GM19238 (cell line): ENCODE data around the gene PAPPA.

Experiments used
- DNase-seq: peaks from one replicate; pipeline ENCODE4 v3.0.0; 2011; ENCODE audit warnings: low spot score; ENCODE audit not compliant: insufficient read length

PAPPA gene

GRCh38 chr9:116182876-116183275 lies 29.3 kb downstream of the PAPPA start:
- DNase-seq = no peak

GRCh38 chr9:116187570-116188170 lies 34.1 kb downstream of the PAPPA start:
- DNase-seq = no peak

- no peak for DNase-seq
Observed at GRCh38 chr9:116189683-116190082, 36.1 kb downstream of the PAPPA start.

- DNase-seq = no peak
Observed at GRCh38 chr9:116190637-116191396, 37.2 kb downstream of the PAPPA start.

GRCh38 chr9:116191576-116192415 lies 38.2 kb downstream of the PAPPA start:
- no peak for DNase-seq

- no peak for DNase-seq
Observed at GRCh38 chr9:116193636-116194035, 40.0 kb downstream of the PAPPA start.

GRCh38 chr9:116196806-116197205 lies 43.2 kb downstream of the PAPPA start:
- DNase-seq = no peak

GRCh38 chr9:116198344-116198743 lies 44.8 kb downstream of the PAPPA start:
- no peak for DNase-seq

GRCh38 chr9:116202219-116202912 lies 48.8 kb downstream of the PAPPA start:
- no peak for DNase-seq

- DNase-seq = no peak
Observed at GRCh38 chr9:116204252-116204882, 50.8 kb downstream of the PAPPA start.

- DNase-seq = no peak
Observed at GRCh38 chr9:116207371-116208111, 54.0 kb downstream of the PAPPA start.

GRCh38 chr9:116208417-116209232 lies 55.0 kb downstream of the PAPPA start:
- no peak for DNase-seq

GRCh38 chr9:116209414-116210116 lies 56.0 kb downstream of the PAPPA start:
- no peak for DNase-seq

- DNase-seq = no peak
Observed at GRCh38 chr9:116212986-116213692, 59.5 kb downstream of the PAPPA start.

- DNase-seq = no peak
Observed at GRCh38 chr9:116213693-116214047, 60.1 kb downstream of the PAPPA start.

GRCh38 chr9:116218399-116218798 lies 64.8 kb downstream of the PAPPA start:
- no peak for DNase-seq

- no peak for DNase-seq
Observed at GRCh38 chr9:116219686-116220085, 66.1 kb downstream of the PAPPA start.

GRCh38 chr9:116223926-116224325 lies 70.3 kb downstream of the PAPPA start:
- no peak for DNase-seq
